SK-N-MC (cell line): ENCODE measurements around the gene ZBED1.

Experiments
- EZH2 ChIP-seq: fragments of 200-600 bp; sonication (generic); IDR thresholded peaks from one replicate; pipeline ENCODE4 v1.6.1; 2017; ENCODE audit warnings: antibody characterized with exemption
- POLR2AphosphoS5 ChIP-seq: IDR thresholded peaks from 2 replicates; pipeline ENCODE4 v1.6.1; 2012; ENCODE audit warnings: mild to moderate bottlenecking, low read depth, low read length, borderline replicate concordance

DNA sequence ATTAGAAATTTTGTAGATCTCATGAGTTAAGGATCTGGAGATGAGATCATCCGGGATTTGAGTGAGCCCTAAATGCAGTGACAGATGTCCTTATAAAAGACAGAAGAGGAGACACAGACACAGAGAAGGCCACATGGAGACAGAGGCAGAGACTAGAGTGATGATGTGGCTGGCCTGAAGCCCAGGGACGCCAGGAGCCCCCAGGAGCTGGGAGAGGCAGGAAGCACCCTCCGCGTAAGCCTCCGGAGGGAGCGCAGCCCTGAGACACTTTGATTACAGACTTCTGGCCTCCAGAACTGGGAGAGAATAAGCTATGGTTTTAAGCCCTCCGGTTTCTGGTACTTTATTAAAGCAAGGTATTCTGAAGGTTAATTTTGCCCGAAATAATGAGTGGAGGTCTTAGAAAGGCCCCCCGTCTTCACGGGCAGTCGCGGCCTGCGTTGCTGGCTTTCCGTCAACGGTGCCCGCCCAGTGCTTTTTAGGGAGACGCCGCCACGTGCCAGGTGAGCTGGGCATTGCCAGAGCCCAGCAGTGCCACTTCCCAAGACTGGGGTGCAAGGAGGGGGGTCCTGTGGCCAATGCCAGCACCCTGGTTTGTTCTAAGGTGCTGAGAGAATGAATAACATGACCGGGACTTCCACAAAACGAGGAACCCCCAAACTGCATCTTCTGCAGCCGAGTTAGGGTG, 8.1 kb downstream of the ZBED1 start:
- TF ChIP-seq EZH2, result no peak
- no peak for TF ChIP-seq POLR2AphosphoS5
